LNCaP clone FGC (cell line): ENCODE results near the gene WDR76.
A peak's percentile ranks its signal among the peaks of the same experiment; 100 is the strongest.

Experiments
- DNase-seq: peaks from one replicate; pipeline ENCODE4 v3.0.0-alpha.2; 2011; ENCODE audit warnings: low read depth
- H3K4me3 ChIP-seq: 2 replicates; pipeline ENCODE4 v1.5.1; 2011; ENCODE audit warnings: mild to moderate bottlenecking, low read depth, low read length, control low read depth
- CTCF ChIP-seq: IDR thresholded peaks from 2 replicates; pipeline ENCODE4 v1.5.1; 2012; ENCODE audit warnings: mild to moderate bottlenecking; ENCODE audit not compliant: control insufficient read depth, insufficient read depth; ENCODE audit errors: extremely low read depth

WDR76 gene

GRCh38 chr15:43872416-43873020 is 45.7 kb downstream of the WDR76 start:
- no peak overlapping the region for H3K4me3 ChIP-seq
- peak; percentile 52 for DNase-seq
- peak; percentile 85 for TF ChIP-seq CTCF

- no peak for DNase-seq
- no peak overlapping the region for H3K4me3 ChIP-seq
- no peak for TF ChIP-seq CTCF
These were observed 46.8 kb downstream of the WDR76 start for GRCh38 chr15:43873651-43874050.

GRCh38 chr15:43876872-43877271 is 50.1 kb downstream of the WDR76 start:
- DNase-seq: no peak

GRCh38 chr15:43877371-43877770 is 50.6 kb downstream of the WDR76 start:
- H3K4me3 ChIP-seq: no peak overlapping the region
- DNase-seq: no peak
- TF ChIP-seq CTCF: no peak

More at GRCh38 chr15:43876872-43877271, 50.1 kb downstream of the WDR76 start:
- H3K4me3 ChIP-seq: no peak overlapping the region
- no peak for TF ChIP-seq CTCF

GRCh38 chr15:43878446-43878845 is 51.6 kb downstream of the WDR76 start:
- no peak for TF ChIP-seq CTCF
- DNase-seq: no peak
- no peak overlapping the region for H3K4me3 ChIP-seq

- DNase-seq: no peak
- no peak overlapping the region for H3K4me3 ChIP-seq
These were observed 52.9 kb downstream of the WDR76 start for GRCh38 chr15:43879386-43880355.

More at GRCh38 chr15:43879386-43880355, 52.9 kb downstream of the WDR76 start:
- TF ChIP-seq CTCF: no peak
